Type B pancreatic cell (in vitro differentiated cells): ENCODE data around the gene TADA2A. TPM values are rescaled to one million over a fixed set of nuclear protein-coding genes. Genes with fewer than 3 reads are reported as not detected.

Experiments used
- DNase-seq: peaks from one replicate; pipeline ENCODE4 v3.0.0; 2021; ENCODE audit warnings: mixed read lengths; ENCODE audit not compliant: unreplicated experiment; ENCODE audit errors: extremely low spot score
- H3K27ac Mint-ChIP-seq: 2 replicates; pipeline ENCODE4 v1.8.0; 2021; ENCODE audit warnings: mild to moderate bottlenecking, mixed read lengths
- H3K27me3 Mint-ChIP-seq: 2 replicates; pipeline ENCODE4 v1.8.0; 2021; ENCODE audit warnings: mixed read lengths
- H3K36me3 Mint-ChIP-seq: 2 replicates; pipeline ENCODE4 v1.8.0; 2021; ENCODE audit warnings: mixed read lengths
- H3K4me1 Mint-ChIP-seq: one replicate; pipeline ENCODE4 v1.8.0; 2021; ENCODE audit warnings: mixed read lengths; ENCODE audit not compliant: unreplicated experiment
- H3K4me3 Mint-ChIP-seq: 2 replicates; pipeline ENCODE4 v1.8.0; 2021; ENCODE audit warnings: mild to moderate bottlenecking, mixed read lengths
- H3K9me3 Mint-ChIP-seq: 2 replicates; pipeline ENCODE4 v1.8.0; 2021; ENCODE audit warnings: mixed read lengths
- CTCF ChIP-seq: fragments of 200-600 bp; sonication (generic); conservative IDR thresholded peaks from 2 replicates; pipeline ENCODE4 v1.5.0; 2021; ENCODE audit warnings: antibody characterized with exemption, mild to moderate bottlenecking
- total RNA-seq: library from RNA; stranded (reverse); gene quantifications from 2 replicates; pipeline ENCODE4 v1.2.1, GENCODE V29; 2021; ENCODE audit warnings: low replicate concordance

Gene TADA2A
- total RNA-seq, 1 donor from 2014 or later = 28.5 TPM

- H3K9me3 Mint-ChIP-seq = no peaks in the 10 kb centered on the region
- H3K27ac Mint-ChIP-seq = no peak overlapping the region
- peak; percentile 64 for TF ChIP-seq CTCF
- H3K27me3 Mint-ChIP-seq = no peaks in the 10 kb centered on the region
- peaks cover 19% of the 10 kb centered on the region for H3K36me3 Mint-ChIP-seq
- no peak for DNase-seq
- no peaks in the 10 kb centered on the region for H3K4me1 Mint-ChIP-seq
- H3K4me3 Mint-ChIP-seq = no peak overlapping the region
These were observed 7.3 kb downstream of the TADA2A start for GRCh38 chr17:37413875-37414519.

GRCh38 chr17:37417852-37418251 is 11.2 kb downstream of the TADA2A start:
- H3K4me1 Mint-ChIP-seq = no peaks in the 10 kb centered on the region
- no peaks in the 10 kb centered on the region for H3K27me3 Mint-ChIP-seq
- no peak overlapping the region for H3K27ac Mint-ChIP-seq
- H3K4me3 Mint-ChIP-seq = no peak overlapping the region
- H3K9me3 Mint-ChIP-seq = no peaks in the 10 kb centered on the region
- TF ChIP-seq CTCF = no peak
- H3K36me3 Mint-ChIP-seq = peaks cover 21% of the 10 kb centered on the region
- DNase-seq = no peak

GRCh38 chr17:37422971-37423625 is 16.4 kb downstream of the TADA2A start:
- peaks cover 17% of the 10 kb centered on the region for H3K36me3 Mint-ChIP-seq
- no peak for DNase-seq
- H3K4me3 Mint-ChIP-seq = no peak overlapping the region
- TF ChIP-seq CTCF = no peak
- peaks cover 3% of the 10 kb centered on the region for H3K4me1 Mint-ChIP-seq
- H3K27ac Mint-ChIP-seq = no peak overlapping the region
- H3K27me3 Mint-ChIP-seq = no peaks in the 10 kb centered on the region
- H3K9me3 Mint-ChIP-seq = no peaks in the 10 kb centered on the region

- Mint-ChIP-seq H3K36me3 (peaks cover 17% of the 10 kb centered on the region), H3K27me3 (no peaks in the 10 kb centered on the region), H3K27ac (no peak overlapping the region), H3K9me3 (no peaks in the 10 kb centered on the region), H3K4me1 (peaks cover 3% of the 10 kb centered on the region), H3K4me3 (no peak overlapping the region)
- TF ChIP-seq CTCF = no peak
- DNase-seq = no peak
These were observed 18.6 kb downstream of the TADA2A start for GRCh38 chr17:37425268-37425667.

- H3K27ac Mint-ChIP-seq = no peak overlapping the region
- peaks cover 15% of the 10 kb centered on the region for H3K36me3 Mint-ChIP-seq
- H3K27me3 Mint-ChIP-seq = no peaks in the 10 kb centered on the region
These were observed 22.4 kb downstream of the TADA2A start for GRCh38 chr17:37429039-37429438.

More at GRCh38 chr17:37429039-37429438, 22.4 kb downstream of the TADA2A start:
- Mint-ChIP-seq H3K9me3 (no peaks in the 10 kb centered on the region), H3K4me1 (no peaks in the 10 kb centered on the region), H3K4me3 (no peak overlapping the region)
- DNase-seq = no peak
- no peak for TF ChIP-seq CTCF
